ENCODE data around the gene PLD5. TPM values are rescaled to one million over a fixed set of nuclear protein-coding genes. Genes with fewer than 3 reads are reported as not detected.
"Not testable (repeated sequence)": the region's sequence is repeated elsewhere in the genome, so short reads cannot be mapped to it uniquely, and the experiment has no call there.

PLD5 gene
- polyA plus RNA-seq, 3 donors: not detected

GRCh38 chr1:242184955-242185354 lies 339.5 kb downstream of the PLD5 start:
- peaks cover 0 to 3% (median 2%) of the 10 kb centered on the region in 7 donors for H3K9me3 Mint-ChIP-seq
- no peaks in the 10 kb centered on the region for H3K36me3 Mint-ChIP-seq
- peaks cover 0 to 4% (median 1%) of the 10 kb centered on the region in 3 donors for H3K27me3 Mint-ChIP-seq (ENCODE audit: low read depth in 3 of 3)
- Histone ChIP-seq H3K27ac (ENCODE audit: low read depth in 1 of 2, low read length in 2 of 2) (no peak overlapping the region), H3K9me3 (replicated peaks in 1 of 2; ENCODE audit: control insufficient read depth in 1 of 2, insufficient read depth in 1 of 2, low read length in 2 of 2) (no peaks in the 10 kb centered on the region), H3K27me3 (ENCODE audit: control insufficient read depth in 2 of 2, insufficient read depth in 2 of 2, low read length in 2 of 2) (no peaks in the 10 kb centered on the region), H3K36me3 (replicated peaks in 1 of 2; ENCODE audit: control insufficient read depth in 1 of 2, insufficient read depth in 2 of 2, low read length in 2 of 2) (no peaks in the 10 kb centered on the region), H3K79me2 (ENCODE audit: insufficient read depth, low read length) (no peaks in the 10 kb centered on the region), H4K20me1 (ENCODE audit: insufficient read depth, low read length) (no peaks in the 10 kb centered on the region), H3K4me3 (replicated peaks in 1 of 3; ENCODE audit: low read depth in 2 of 3, low read length in 3 of 3) (no peak overlapping the region), H3K4me2 (replicated peaks; ENCODE audit: extremely low read depth, low read length, poor library complexity, severe bottlenecking) (no peak overlapping the region), H2AFZ (ENCODE audit: insufficient read depth, low read depth, low read length, poor library complexity, severe bottlenecking) (no peak overlapping the region), H3K9ac (ENCODE audit: insufficient read depth, low read length, poor library complexity, severe bottlenecking) (no peak overlapping the region), H3K4me1 (ENCODE audit: control insufficient read depth in 1 of 2, insufficient read depth in 2 of 2, low read length in 2 of 2) (peaks cover 5 to 6% of the 10 kb centered on the region in 2 donors)
- no peak overlapping the region for H3K27ac Mint-ChIP-seq
- TF ChIP-seq CTCF (IDR thresholded peaks at IDR 0.05): no peak
- 80% methylated on average over 3 of the region's 4 CpGs for WGBS (ENCODE audit: insufficient coverage)
- H3K4me1 Mint-ChIP-seq: peaks cover 12% of the 10 kb centered on the region
- no peak overlapping the region for H3K4me3 Mint-ChIP-seq
- no peak for DNase-seq
- intact Hi-C loops (cut with micrococcal nuclease): no loop called here

GRCh38 chr1:242179767-242180166 lies 344.7 kb downstream of the PLD5 start:
- H3K36me3 Mint-ChIP-seq; H3K27ac ChIP-seq (ENCODE audit: low read depth in 1 of 2, low read length in 2 of 2); H4K20me1 ChIP-seq (ENCODE audit: insufficient read depth, low read length); H3K9me3 ChIP-seq (replicated peaks in 1 of 2; ENCODE audit: control insufficient read depth in 1 of 2, insufficient read depth in 1 of 2, low read length in 2 of 2); H3K4me1 Mint-ChIP-seq; H3K36me3 ChIP-seq (replicated peaks in 1 of 2; ENCODE audit: control insufficient read depth in 1 of 2, insufficient read depth in 2 of 2, low read length in 2 of 2); DNase-seq; H3K4me3 ChIP-seq (replicated peaks in 1 of 3; ENCODE audit: low read depth in 2 of 3, low read length in 3 of 3); H3K4me2 ChIP-seq (replicated peaks; ENCODE audit: extremely low read depth, low read length, poor library complexity, severe bottlenecking); H3K9ac ChIP-seq (ENCODE audit: insufficient read depth, low read length, poor library complexity, severe bottlenecking); H3K4me1 ChIP-seq (ENCODE audit: control insufficient read depth in 1 of 2, insufficient read depth in 2 of 2, low read length in 2 of 2); intact Hi-C loops (cut with micrococcal nuclease); H2AFZ ChIP-seq (ENCODE audit: insufficient read depth, low read depth, low read length, poor library complexity, severe bottlenecking); H3K27me3 Mint-ChIP-seq (ENCODE audit: low read depth in 3 of 3); H3K79me2 ChIP-seq (ENCODE audit: insufficient read depth, low read length); H3K27ac Mint-ChIP-seq; H3K4me3 Mint-ChIP-seq; H3K27me3 ChIP-seq (ENCODE audit: control insufficient read depth in 2 of 2, insufficient read depth in 2 of 2, low read length in 2 of 2): not testable (repeated sequence)
- WGBS (ENCODE audit: insufficient coverage): 70% methylated on average over 3 of the region's 5 CpGs
- peaks cover 0 to 13% (median 5%) of the 10 kb centered on the region in 7 donors for H3K9me3 Mint-ChIP-seq
